HepG2 (cell line): ENCODE measurements around the gene PHACTR1. TPM values are rescaled to one million over a fixed set of nuclear protein-coding genes. Genes with fewer than 3 reads are reported as not detected.

Experiments
- ATAC-seq: fragments of 200-7000 bp; cut with Tn5 transposase; 3 replicates; pipeline ENCODE4 v1.9.1; 2020; ENCODE audit warnings: mild to moderate bottlenecking, moderate library complexity
- BruUV-seq: library from RNA; stranded (reverse); fragments of 400-500 nt; replicated peaks from 2 replicates; lab custom pipeline; 2021; lab: Mats Ljungman, UMichigan
- CTCF ChIA-PET: fragments of 300-600 bp; formaldehyde crosslinking; extraction: SDS; loops from one replicate; lab custom pipeline; 2021; ENCODE audit warnings: low total read pairs, inconsistent platforms, low intra/inter-chr PET ratio; lab: Yijun Ruan, JAX
- POLR2A ChIA-PET: fragments of 350-600 bp; sonication (Branson Sonifier 250); formaldehyde crosslinking; loops from one replicate; lab custom pipeline; 2020; ENCODE audit warnings: antibody characterized with exemption, inconsistent platforms; lab: Yijun Ruan, JAX
- DNase-seq: peaks from one replicate; pipeline ENCODE4 v3.0.0-alpha.2; 2015; ENCODE audit warnings: low spot score
- FAIRE-seq: peaks from 3 replicates; lab custom pipeline; 2011; peaks lifted over from hg19 to GRCh38; lab: Jason Lieb, UNC
- H2AFZ ChIP-seq: one replicate; pipeline ENCODE4 v1.6.1; 2011; ENCODE audit warnings: low read length, inconsistent platforms
- H3K27ac ChIP-seq: fragments of 300-600 bp; 3 replicates; pipeline ENCODE4 v1.8.0; 2011; ENCODE audit warnings: mixed run types, mild to moderate bottlenecking, mixed read lengths, low read length, inconsistent platforms; ENCODE audit not compliant: insufficient read depth; ENCODE audit errors: extremely low read length
- H3K27me3 ChIP-seq, 2 experiments: fragments of 200-600 bp in 1 of 2; 2 replicates in 1 of 2; 3 replicates in 1 of 2; pipeline versions ENCODE4 v1.6.0 to v1.8.0; 2011; ENCODE audit warnings: low read length in 2 of 2, mild to moderate bottlenecking in 2 of 2, moderate library complexity in 2 of 2, inconsistent platforms in 1 of 2; ENCODE audit not compliant: insufficient read depth in 2 of 2, control insufficient read depth in 1 of 2
- H3K36me3 ChIP-seq, 2 experiments: fragments of 200-600 bp in 1 of 2; replicated peaks in 1 of 2; 2 replicates in 1 of 2; 3 replicates in 1 of 2; pipeline versions ENCODE4 v1.5.1 to v1.8.0; 2011; ENCODE audit warnings: low read length in 2 of 2, inconsistent platforms in 1 of 2; ENCODE audit not compliant: insufficient read depth in 2 of 2, control insufficient read depth in 1 of 2
- H3K4me1 ChIP-seq: 2 replicates; pipeline ENCODE4 v1.5.1; 2012; ENCODE audit warnings: low read length, inconsistent platforms; ENCODE audit not compliant: insufficient read depth
- H3K4me2 ChIP-seq: 2 replicates; pipeline ENCODE4 v1.6.0; 2011; ENCODE audit warnings: low read depth, low read length, inconsistent platforms
- H3K4me3 ChIP-seq, 3 experiments: fragments of 200-600 bp in 1 of 3; sonication (generic), shearing (Covaris generic) in 1 of 3; replicated peaks in 1 of 3; 2 replicates each; pipeline ENCODE4 v1.5.1; 2011 to 2016; ENCODE audit warnings: low read length in 3 of 3, inconsistent platforms in 2 of 3, low read depth in 2 of 3, mild to moderate bottlenecking in 2 of 3, control low read depth in 1 of 3, mixed read lengths in 1 of 3; ENCODE audit not compliant: insufficient read depth in 1 of 3
- H3K79me2 ChIP-seq: one replicate; pipeline ENCODE4 v1.6.1; 2011; ENCODE audit warnings: low read length, inconsistent platforms; ENCODE audit not compliant: insufficient read depth
- H3K9ac ChIP-seq: 2 replicates; pipeline ENCODE4 v1.6.0; 2011; ENCODE audit warnings: mild to moderate bottlenecking, low read depth, low read length, inconsistent platforms; ENCODE audit not compliant: insufficient read depth
- H3K9me3 ChIP-seq: 2 replicates; pipeline ENCODE4 v1.5.1; 2012; ENCODE audit warnings: mild to moderate bottlenecking, low read length
- H4K20me1 ChIP-seq: 2 replicates; pipeline ENCODE4 v1.6.0; 2011; ENCODE audit warnings: inconsistent platforms, mild to moderate bottlenecking, low read length, moderate library complexity; ENCODE audit not compliant: insufficient read depth
- CHD2 ChIP-seq: IDR thresholded peaks from 2 replicates; pipeline ENCODE4 v1.6.1; 2011; ENCODE audit warnings: low read depth, low read length, improper control_type of control experiment
- EEA1 ChIP-seq: sonication (generic); formaldehyde crosslinking; IDR thresholded peaks from 2 replicates; pipeline ENCODE4 v1.5.1; 2020; ENCODE audit warnings: mild to moderate bottlenecking, missing genetic modification reagents, borderline replicate concordance
- MIER2 ChIP-seq: IDR thresholded peaks from 2 replicates; pipeline ENCODE4 v1.6.1; 2016; ENCODE audit warnings: missing biosample characterization, missing genetic modification reagents
- PCBP1 ChIP-seq: fragments of 200-400 bp; formaldehyde crosslinking; IDR thresholded peaks from 2 replicates; pipeline ENCODE4 v1.6.1; 2017; ENCODE audit warnings: mild to moderate bottlenecking, low read depth, low read length, borderline replicate concordance
- WGBS: methylation state at CpG from one replicate; pipeline ENCODE4 v1.1.6; 2017; ENCODE audit warnings: low lambda C conversion rate; 5-methylcytosine and 5-hydroxymethylcytosine counted together
- in situ Hi-C: cut with HindIII; loops from 2 replicates; pipeline ENCODE4 v1.10.0; 2017; ENCODE audit warnings: low pct_unique_long_range_greater_than_20kb; ENCODE audit not compliant: extremely low pct_ligation_motif_present
- intact Hi-C: fragments of 100-400 bp; cut with micrococcal nuclease; formaldehyde crosslinking; loops from one replicate; pipeline ENCODE4 v1.10.0; 2022; ENCODE audit not compliant: unreplicated experiment
- polyA plus RNA-seq, 8 experiments: library from polyadenylated mRNA; depleted of rRNA in 3 of 8; stranded (reverse) in 7 of 8; unstranded in 1 of 8; fragments of >200 nt; fragmentation: Illumina TruSeq in 4 of 8; extraction: Trizol in 4 of 8; gene quantifications; 2 replicates each; pipeline versions ENCODE4 v1.2.1 to v1.2.3, GENCODE V29; 2011 to 2016; ENCODE audit warnings: low read depth in 4 of 8, missing spikeins in 1 of 8, mixed read lengths in 1 of 8; ENCODE audit not compliant: insufficient read depth in 1 of 8
- total RNA-seq, 5 experiments: library from RNA; depleted of rRNA; stranded (reverse); fragments of >200 nt; fragmentation: Illumina TruSeq; extraction: Trizol; gene quantifications; 2 replicates each; pipeline ENCODE4 v1.2.3, GENCODE V29; 2016; ENCODE audit warnings: low read depth in 1 of 5
- TF ChIP-seq, protein P1 (sequence below), 2 experiments: IDR thresholded peaks; 2 replicates each; pipeline ENCODE4 v1.6.1; 2011 to 2012; ENCODE audit warnings: low read length in 2 of 2, borderline replicate concordance in 1 of 2, low read depth in 1 of 2, mild to moderate bottlenecking in 1 of 2, moderate library complexity in 1 of 2

Gene PHACTR1
- total and polyA plus RNA-seq, 2 of the 13 experiments (the other 11 are each of a cell fraction or from before 2014, with no cell fraction given): 0.09 TPM; not detected in 1

DNA sequence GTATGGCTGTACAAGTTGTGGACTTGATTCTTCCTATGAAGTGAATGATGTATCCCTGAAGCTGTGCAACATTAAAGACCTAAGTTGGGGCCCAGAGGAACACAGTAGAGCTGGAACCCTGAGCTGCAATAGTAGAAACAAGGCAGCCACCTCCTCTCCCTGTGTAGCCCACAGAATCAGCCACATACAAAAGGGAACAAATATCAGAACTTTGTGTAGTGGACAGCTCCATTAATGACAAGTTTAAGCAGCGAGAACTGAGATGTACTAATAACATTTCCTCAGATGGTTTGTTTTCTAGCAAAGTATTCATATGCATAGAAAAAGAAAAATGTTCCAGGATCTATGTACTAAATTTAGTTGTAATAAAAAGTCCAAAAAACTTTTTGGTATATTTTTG is 19.2 kb downstream of the PHACTR1 start:
- intact Hi-C loops (no loop called here), in situ Hi-C loops (no loop called here)
- Histone ChIP-seq H3K4me1 (no peaks in the 10 kb centered on the region), H3K36me3 (no peaks in the 10 kb centered on the region), H3K27me3 (no peaks in the 10 kb centered on the region), H3K4me2 (no peak overlapping the region), H3K79me2 (no peaks in the 10 kb centered on the region), H4K20me1 (no peaks in the 10 kb centered on the region), H3K9ac (no peak overlapping the region), H3K27ac (no peak overlapping the region), H2AFZ (no peak overlapping the region), H3K9me3 (no peaks in the 10 kb centered on the region), H3K4me3 (no peak overlapping the region)
- BruUV-seq: no TSS peak
- TF ChIP-seq MIER2 (CRISPR knock-in tag): peak; percentile 77
- TF ChIP-seq PCBP1: no peak
- TF ChIP-seq EEA1 (CRISPR knock-in tag): no peak
- TF ChIP-seq, protein P1, sequence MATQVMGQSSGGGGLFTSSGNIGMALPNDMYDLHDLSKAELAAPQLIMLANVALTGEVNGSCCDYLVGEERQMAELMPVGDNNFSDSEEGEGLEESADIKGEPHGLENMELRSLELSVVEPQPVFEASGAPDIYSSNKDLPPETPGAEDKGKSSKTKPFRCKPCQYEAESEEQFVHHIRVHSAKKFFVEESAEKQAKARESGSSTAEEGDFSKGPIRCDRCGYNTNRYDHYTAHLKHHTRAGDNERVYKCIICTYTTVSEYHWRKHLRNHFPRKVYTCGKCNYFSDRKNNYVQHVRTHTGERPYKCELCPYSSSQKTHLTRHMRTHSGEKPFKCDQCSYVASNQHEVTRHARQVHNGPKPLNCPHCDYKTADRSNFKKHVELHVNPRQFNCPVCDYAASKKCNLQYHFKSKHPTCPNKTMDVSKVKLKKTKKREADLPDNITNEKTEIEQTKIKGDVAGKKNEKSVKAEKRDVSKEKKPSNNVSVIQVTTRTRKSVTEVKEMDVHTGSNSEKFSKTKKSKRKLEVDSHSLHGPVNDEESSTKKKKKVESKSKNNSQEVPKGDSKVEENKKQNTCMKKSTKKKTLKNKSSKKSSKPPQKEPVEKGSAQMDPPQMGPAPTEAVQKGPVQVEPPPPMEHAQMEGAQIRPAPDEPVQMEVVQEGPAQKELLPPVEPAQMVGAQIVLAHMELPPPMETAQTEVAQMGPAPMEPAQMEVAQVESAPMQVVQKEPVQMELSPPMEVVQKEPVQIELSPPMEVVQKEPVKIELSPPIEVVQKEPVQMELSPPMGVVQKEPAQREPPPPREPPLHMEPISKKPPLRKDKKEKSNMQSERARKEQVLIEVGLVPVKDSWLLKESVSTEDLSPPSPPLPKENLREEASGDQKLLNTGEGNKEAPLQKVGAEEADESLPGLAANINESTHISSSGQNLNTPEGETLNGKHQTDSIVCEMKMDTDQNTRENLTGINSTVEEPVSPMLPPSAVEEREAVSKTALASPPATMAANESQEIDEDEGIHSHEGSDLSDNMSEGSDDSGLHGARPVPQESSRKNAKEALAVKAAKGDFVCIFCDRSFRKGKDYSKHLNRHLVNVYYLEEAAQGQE (IDR thresholded peaks at IDR 0.05; ENCODE audit: borderline replicate concordance in 1 of 2, low read depth in 1 of 2, low read length in 2 of 2): peak in 1 of 2 experiments; percentile 85
- no peak for TF ChIP-seq CHD2
- ChIA-PET CTCF (no interaction called here), POLR2A (no interaction called here)
- FAIRE-seq (no peak), DNase-seq (no peak), ATAC-seq (no peak)
- WGBS: 0% methylated on average over 1 of the region's 1 CpG
